ENCODE results near the gene ACAA1. TPM values are rescaled to one million over a fixed set of nuclear protein-coding genes. Genes with fewer than 3 reads are reported as not detected.

The ACAA1 gene
- total and polyA plus RNA-seq, 10 of the 15 experiments (the other 5 are each of a cell fraction or from before 2014, with no cell fraction given): 5.7 to 85.4 (median 60.6) TPM

Small RNA genes within 50 kb of the gene (small RNA-seq; reads per million reads assigned to genes)
- not detected for gene RF00019

Other genes with a start within 250 kb of the ACAA1 start
Only the 7 nearest of the 8 such genes appear.
- 3.4 and 3.9 TPM in 2 replicates for gene VILL, start 146.3 kb downstream of the ACAA1 start, total RNA-seq (2014; rRNA removed)
- gene VILL, start 146.3 kb downstream of the ACAA1 start, total RNA-seq (2014; rRNA removed; fragmentation: Illumina TruSeq; extraction: Trizol): 1.3 and 1.9 TPM in 2 replicates
- gene VILL, start 146.3 kb downstream of the ACAA1 start, total RNA-seq (2021): 3.7 and 4.1 TPM in 2 replicates
- 3.1 and 5.4 TPM in 2 replicates for gene VILL, start 146.3 kb downstream of the ACAA1 start, polyA plus RNA-seq (2011; rRNA removed)
- 0.41 and 1.4 TPM in 2 replicates for gene VILL, start 146.3 kb downstream of the ACAA1 start, polyA plus RNA-seq (2014; fragmentation: Illumina TruSeq; extraction: Trizol)
- gene VILL, start 146.3 kb downstream of the ACAA1 start, polyA plus RNA-seq (2014; fragmentation: Nextera tagmentation; extraction: Ambion mirVana): under 1 TPM in 1 of 2 experiments, not detected in 1; 0.15 TPM
- gene VILL, start 146.3 kb downstream of the ACAA1 start, polyA plus RNA-seq (2014; rRNA removed): 4.2 and 4.3 TPM in 2 replicates
- gene VILL, start 146.3 kb downstream of the ACAA1 start, polyA plus RNA-seq (2016; fragmentation: Nextera tagmentation; extraction: Ambion mirVana): 1 to 10 TPM; 2.1 TPM
- gene PLCD1, start 107.5 kb downstream of the ACAA1 start, total RNA-seq (2014; rRNA removed): 0.73 and 1.2 TPM in 2 replicates
- 0.55 and 0.89 TPM in 2 replicates for gene PLCD1, start 107.5 kb downstream of the ACAA1 start, total RNA-seq (2014; rRNA removed; fragmentation: Illumina TruSeq; extraction: Trizol)
- gene PLCD1, start 107.5 kb downstream of the ACAA1 start, total RNA-seq (2021): 1.6 and 2.4 TPM in 2 replicates
- gene PLCD1, start 107.5 kb downstream of the ACAA1 start, polyA plus RNA-seq (2011; rRNA removed): 1.8 and 3.5 TPM in 2 replicates
- gene PLCD1, start 107.5 kb downstream of the ACAA1 start, polyA plus RNA-seq (2014; fragmentation: Illumina TruSeq; extraction: Trizol): 0.32 and 1.0 TPM in 2 replicates
- gene PLCD1, start 107.5 kb downstream of the ACAA1 start, polyA plus RNA-seq (2014; fragmentation: Nextera tagmentation; extraction: Ambion mirVana): under 1 TPM in 1 of 2 experiments, not detected in 1; 0.20 TPM
- 1.5 and 3.9 TPM in 2 replicates for gene PLCD1, start 107.5 kb downstream of the ACAA1 start, polyA plus RNA-seq (2014; rRNA removed)
- gene PLCD1, start 107.5 kb downstream of the ACAA1 start, polyA plus RNA-seq (2016; fragmentation: Nextera tagmentation; extraction: Ambion mirVana): 1 to 10 TPM; 1.2 to 2.0 TPM
- not detected in 2 replicates for gene DLEC1, start 97.9 kb downstream of the ACAA1 start, total RNA-seq (2014; rRNA removed)
- gene DLEC1, start 97.9 kb downstream of the ACAA1 start, total RNA-seq (2014; rRNA removed; fragmentation: Illumina TruSeq; extraction: Trizol): 0.04 TPM in 1 of 2 replicates, not detected in the other
- 0.08 TPM in 2 replicates for gene DLEC1, start 97.9 kb downstream of the ACAA1 start, total RNA-seq (2021)
- gene DLEC1, start 97.9 kb downstream of the ACAA1 start, polyA plus RNA-seq (2011; rRNA removed): 0.03 and 0.05 TPM in 2 replicates
- not detected in 2 replicates for gene DLEC1, start 97.9 kb downstream of the ACAA1 start, polyA plus RNA-seq (2014; fragmentation: Illumina TruSeq; extraction: Trizol)
- gene DLEC1, start 97.9 kb downstream of the ACAA1 start, polyA plus RNA-seq (2014; fragmentation: Nextera tagmentation; extraction: Ambion mirVana): under 1 TPM; 0.07 to 0.14 TPM
- 0.03 and 0.04 TPM in 2 replicates for gene DLEC1, start 97.9 kb downstream of the ACAA1 start, polyA plus RNA-seq (2014; rRNA removed)
- under 1 TPM in 1 of 2 experiments, not detected in 1; 0.29 TPM for gene DLEC1, start 97.9 kb downstream of the ACAA1 start, polyA plus RNA-seq (2016; fragmentation: Nextera tagmentation; extraction: Ambion mirVana)
- 28.7 and 38.6 TPM in 2 replicates for gene MYD88, start 1.5 kb upstream of the ACAA1 start, total RNA-seq (2014; rRNA removed)
- 5.5 and 6.2 TPM in 2 replicates for gene MYD88, start 1.5 kb upstream of the ACAA1 start, total RNA-seq (2014; rRNA removed; fragmentation: Illumina TruSeq; extraction: Trizol)
- 65.6 and 67.7 TPM in 2 replicates for gene MYD88, start 1.5 kb upstream of the ACAA1 start, total RNA-seq (2021)
- gene MYD88, start 1.5 kb upstream of the ACAA1 start, polyA plus RNA-seq (2011; rRNA removed): 41.6 and 61.7 TPM in 2 replicates
- 83.0 and 84.8 TPM in 2 replicates for gene MYD88, start 1.5 kb upstream of the ACAA1 start, polyA plus RNA-seq (2014; fragmentation: Illumina TruSeq; extraction: Trizol)
- 10 to 100 TPM; 37.6 to 82.0 TPM for gene MYD88, start 1.5 kb upstream of the ACAA1 start, polyA plus RNA-seq (2014; fragmentation: Nextera tagmentation; extraction: Ambion mirVana)
- gene MYD88, start 1.5 kb upstream of the ACAA1 start, polyA plus RNA-seq (2014; rRNA removed): 80.2 and 96.7 TPM in 2 replicates
- 10 to 100 TPM; 69.4 to 83.4 TPM for gene MYD88, start 1.5 kb upstream of the ACAA1 start, polyA plus RNA-seq (2016; fragmentation: Nextera tagmentation; extraction: Ambion mirVana)
- 34.7 and 37.1 TPM in 2 replicates for gene OXSR1, start 28.4 kb upstream of the ACAA1 start, total RNA-seq (2014; rRNA removed)
- 36.9 and 38.3 TPM in 2 replicates for gene OXSR1, start 28.4 kb upstream of the ACAA1 start, total RNA-seq (2014; rRNA removed; fragmentation: Illumina TruSeq; extraction: Trizol)
- 45.2 and 48.0 TPM in 2 replicates for gene OXSR1, start 28.4 kb upstream of the ACAA1 start, total RNA-seq (2021)
- 54.6 and 74.8 TPM in 2 replicates for gene OXSR1, start 28.4 kb upstream of the ACAA1 start, polyA plus RNA-seq (2011; rRNA removed)
- 50.3 and 59.6 TPM in 2 replicates for gene OXSR1, start 28.4 kb upstream of the ACAA1 start, polyA plus RNA-seq (2014; fragmentation: Illumina TruSeq; extraction: Trizol)
- 10 to 100 TPM; 12.4 to 16.9 TPM for gene OXSR1, start 28.4 kb upstream of the ACAA1 start, polyA plus RNA-seq (2014; fragmentation: Nextera tagmentation; extraction: Ambion mirVana)
- gene OXSR1, start 28.4 kb upstream of the ACAA1 start, polyA plus RNA-seq (2014; rRNA removed): 35.0 and 36.7 TPM in 2 replicates
- 10 to 100 TPM; 18.0 to 18.8 TPM for gene OXSR1, start 28.4 kb upstream of the ACAA1 start, polyA plus RNA-seq (2016; fragmentation: Nextera tagmentation; extraction: Ambion mirVana)
- gene SLC22A13, start 128.7 kb upstream of the ACAA1 start, total RNA-seq (2014; rRNA removed): not detected in 2 replicates
- 0.13 and 0.18 TPM in 2 replicates for gene SLC22A13, start 128.7 kb upstream of the ACAA1 start, total RNA-seq (2014; rRNA removed; fragmentation: Illumina TruSeq; extraction: Trizol)
- 0.13 TPM in 1 of 2 replicates, not detected in the other for gene SLC22A13, start 128.7 kb upstream of the ACAA1 start, total RNA-seq (2021)
- 0.11 TPM in 1 of 2 replicates, not detected in the other for gene SLC22A13, start 128.7 kb upstream of the ACAA1 start, polyA plus RNA-seq (2011; rRNA removed)
- gene SLC22A13, start 128.7 kb upstream of the ACAA1 start, polyA plus RNA-seq (2014; fragmentation: Illumina TruSeq; extraction: Trizol): 0.03 TPM in 1 of 2 replicates, not detected in the other
- gene SLC22A13, start 128.7 kb upstream of the ACAA1 start, polyA plus RNA-seq (2014; fragmentation: Nextera tagmentation; extraction: Ambion mirVana): under 1 TPM in 1 of 2 experiments, not detected in 1; 0.04 TPM
- gene SLC22A13, start 128.7 kb upstream of the ACAA1 start, polyA plus RNA-seq (2014; rRNA removed): 0.05 and 0.19 TPM in 2 replicates
- gene SLC22A13, start 128.7 kb upstream of the ACAA1 start, polyA plus RNA-seq (2016; fragmentation: Nextera tagmentation; extraction: Ambion mirVana): not detected
- gene SLC22A14, start 145.2 kb upstream of the ACAA1 start, total RNA-seq (2014; rRNA removed): not detected in 2 replicates
- gene SLC22A14, start 145.2 kb upstream of the ACAA1 start, total RNA-seq (2014; rRNA removed; fragmentation: Illumina TruSeq; extraction: Trizol): not detected in 2 replicates
- not detected in 2 replicates for gene SLC22A14, start 145.2 kb upstream of the ACAA1 start, total RNA-seq (2021)
- 0.04 TPM in 1 of 2 replicates, not detected in the other for gene SLC22A14, start 145.2 kb upstream of the ACAA1 start, polyA plus RNA-seq (2011; rRNA removed)
- not detected in 2 replicates for gene SLC22A14, start 145.2 kb upstream of the ACAA1 start, polyA plus RNA-seq (2014; fragmentation: Illumina TruSeq; extraction: Trizol)
- not detected for gene SLC22A14, start 145.2 kb upstream of the ACAA1 start, polyA plus RNA-seq (2014; fragmentation: Nextera tagmentation; extraction: Ambion mirVana)
- not detected in 2 replicates for gene SLC22A14, start 145.2 kb upstream of the ACAA1 start, polyA plus RNA-seq (2014; rRNA removed)
- not detected for gene SLC22A14, start 145.2 kb upstream of the ACAA1 start, polyA plus RNA-seq (2016; fragmentation: Nextera tagmentation; extraction: Ambion mirVana)

Data from GM12878 (cell line).